Non-pigmented ciliary epithelial cell (primary cell): ENCODE measurements around the gene HIRA.
"Not testable (repeated sequence)": the region's sequence is repeated elsewhere in the genome, so short reads cannot be mapped to it uniquely, and the experiment has no call there.

Source experiments
- DNase-seq: peaks from one replicate; pipeline ENCODE4 v3.0.0-alpha.2; 2010; ENCODE audit warnings: low read depth

Gene HIRA

DNA sequence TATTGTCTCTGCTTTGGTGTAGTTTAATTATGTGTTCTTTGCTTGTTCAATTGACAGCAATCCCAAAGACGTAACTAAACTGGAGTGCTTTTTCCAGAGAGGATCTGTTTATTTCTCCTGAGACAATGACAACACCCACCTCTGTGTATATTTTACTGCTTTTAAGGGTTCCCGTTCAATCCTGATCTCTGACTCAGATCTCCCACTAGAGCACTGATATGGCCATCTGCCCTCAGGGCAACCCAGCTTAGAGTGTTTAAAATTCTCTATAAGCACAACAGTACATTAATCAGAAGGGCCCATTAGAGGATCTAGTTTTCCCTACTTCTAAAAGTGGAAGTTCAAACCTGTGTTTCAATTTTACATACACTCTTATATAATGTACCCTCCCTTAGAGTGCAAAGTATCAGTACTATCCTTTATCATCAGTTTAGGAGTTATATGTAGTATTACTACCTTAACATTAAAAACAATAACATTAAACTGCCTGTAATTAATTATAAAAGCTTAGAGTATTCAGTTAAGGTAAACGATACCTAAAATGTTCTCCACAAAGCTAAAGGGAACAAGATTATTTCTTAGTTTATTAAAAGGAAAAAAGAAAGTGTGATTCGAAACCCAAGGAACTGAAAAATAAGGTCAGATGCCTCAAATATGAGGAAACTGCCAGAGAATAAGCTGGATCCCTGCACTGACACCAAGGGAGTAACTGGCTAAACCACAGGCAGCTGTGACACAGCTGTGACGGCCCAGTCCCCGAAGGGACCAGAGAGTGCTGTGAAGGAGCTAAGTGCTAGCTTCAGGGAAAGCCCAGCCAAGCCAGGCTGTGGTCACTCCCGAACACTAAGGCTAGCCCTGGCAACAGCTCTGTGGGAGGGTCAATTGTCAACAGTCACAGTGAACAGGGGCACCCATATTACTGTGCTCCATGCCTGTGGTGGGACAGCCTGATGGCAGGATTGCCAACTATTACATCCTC, 32.2 kb upstream of the HIRA start:
- DNase-seq, result no peak

- no peak for DNase-seq
Measured at GRCh38 chr22:19463008-19463407, 31.5 kb upstream of the HIRA start.

DNA sequence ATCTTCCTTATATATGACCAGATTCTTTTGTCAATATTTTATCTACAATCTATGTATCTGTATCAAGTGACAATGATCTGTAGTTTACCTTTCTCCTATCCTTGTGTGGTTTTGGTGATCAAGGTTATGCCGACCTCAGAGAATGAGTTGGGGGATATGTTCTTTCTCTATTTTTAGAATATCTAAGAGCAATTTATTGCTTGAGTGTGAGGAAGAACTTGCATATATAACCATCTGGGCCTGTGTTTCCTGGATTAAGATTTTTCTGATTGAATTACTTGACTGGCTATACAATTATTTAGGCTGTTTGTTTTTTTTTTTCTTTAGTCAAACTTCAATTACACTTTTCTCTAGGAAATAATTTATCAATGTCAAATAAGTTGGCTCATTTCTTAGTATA, 30.0 kb upstream of the HIRA start:
- DNase-seq, result no peak

DNA sequence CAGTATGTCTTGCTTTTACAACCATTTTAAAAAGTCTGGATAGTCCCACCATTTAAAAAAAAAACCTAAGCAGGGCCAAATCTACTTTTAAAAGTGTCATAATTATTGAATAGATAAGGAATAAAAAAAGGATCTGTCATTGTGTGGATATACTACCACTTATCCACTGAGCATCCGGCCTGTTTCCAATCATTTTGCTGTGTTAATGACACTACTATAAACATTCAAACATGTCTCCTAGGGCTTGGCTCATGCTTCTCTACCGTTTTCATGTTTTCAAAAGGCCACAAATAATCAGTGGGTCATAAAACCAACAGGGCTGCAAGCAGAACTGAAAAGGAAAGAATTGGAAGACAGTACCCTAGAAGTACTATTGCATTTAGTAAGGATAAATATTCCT, 28.5 kb upstream of the HIRA start:
- no peak for DNase-seq

GRCh38 chr22:19457828-19458428, 26.4 kb upstream of the HIRA start:
- DNase-seq, result no peak

DNA sequence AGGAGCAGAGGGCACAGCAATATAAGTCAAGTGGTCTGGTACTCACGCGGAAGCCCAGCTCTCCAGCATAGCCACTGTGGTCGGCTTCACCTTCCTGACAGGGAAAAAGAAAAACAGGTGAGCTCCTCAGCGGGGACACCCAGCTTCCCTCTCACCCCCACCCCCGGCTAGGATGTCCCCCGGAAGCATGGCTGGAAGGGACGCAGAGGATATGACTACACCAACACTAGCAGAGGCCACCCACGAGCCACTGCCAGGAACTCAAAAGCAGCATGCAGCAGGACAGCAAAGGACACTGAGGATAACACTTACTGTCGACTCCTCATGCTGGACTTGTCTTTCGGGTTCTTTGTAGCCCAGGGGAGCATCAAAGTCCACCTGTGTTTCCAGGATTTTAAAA, 25.0 kb upstream of the HIRA start:
- DNase-seq, result no peak

DNA sequence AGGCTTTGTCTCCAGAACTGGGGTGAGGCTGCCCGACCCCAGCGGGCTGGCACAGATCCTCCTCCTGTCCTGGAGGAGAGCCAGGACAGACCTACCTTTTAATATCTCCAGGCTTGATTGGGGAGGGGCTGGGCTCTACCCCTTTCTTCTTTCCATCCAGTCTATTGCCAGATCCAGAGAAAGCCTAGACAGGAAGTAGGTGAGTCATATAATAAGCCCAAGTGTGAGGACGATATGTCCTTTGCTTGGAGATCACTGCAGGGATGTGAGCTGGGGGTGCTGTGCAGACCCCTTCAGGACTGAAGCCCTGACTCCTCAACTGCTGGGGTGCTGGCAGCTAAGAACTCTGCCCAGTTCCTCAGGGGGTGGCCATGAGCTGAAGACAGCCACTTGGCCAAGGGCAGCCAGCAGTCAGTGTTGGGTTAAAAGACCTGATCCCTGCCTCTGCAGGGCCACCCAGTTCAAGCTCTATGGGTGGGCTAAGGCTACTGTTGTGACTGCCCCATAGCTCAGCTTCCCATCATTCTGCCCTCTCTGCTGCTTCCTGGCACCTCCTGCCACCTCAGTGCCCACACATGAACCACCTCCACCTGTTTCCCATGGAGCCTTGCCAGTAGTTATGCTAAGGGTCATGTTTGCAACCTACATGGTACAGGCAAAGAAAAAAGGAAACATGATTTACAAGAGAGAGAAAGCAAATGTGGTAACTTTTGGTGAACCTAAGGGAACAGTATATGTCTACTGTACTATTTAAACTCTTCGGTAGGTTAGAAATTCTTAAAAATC, 24.2 kb upstream of the HIRA start:
- no peak for DNase-seq

DNA sequence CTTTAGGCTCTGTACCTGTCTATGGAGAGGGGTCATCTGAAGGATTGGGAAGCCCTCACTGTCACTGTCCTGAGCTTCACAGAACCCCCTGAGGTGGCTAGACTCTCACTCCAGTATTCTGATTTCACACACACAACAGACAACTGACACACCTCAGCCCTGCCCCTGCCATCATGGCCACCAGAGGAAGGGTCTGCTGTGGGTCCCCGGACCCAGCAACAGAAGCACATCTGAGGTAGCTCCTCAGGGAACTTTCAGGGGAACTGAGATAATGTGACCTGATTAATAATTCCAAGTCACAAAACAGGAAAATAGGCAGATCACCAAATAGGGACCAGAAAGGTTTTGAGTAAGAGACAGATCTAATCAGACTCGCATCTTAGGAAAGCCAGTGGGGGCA, 23.5 kb upstream of the HIRA start:
- no peak for DNase-seq

- no peak for DNase-seq
Measured at GRCh38 chr22:19454156-19454555, 22.6 kb upstream of the HIRA start.

DNA sequence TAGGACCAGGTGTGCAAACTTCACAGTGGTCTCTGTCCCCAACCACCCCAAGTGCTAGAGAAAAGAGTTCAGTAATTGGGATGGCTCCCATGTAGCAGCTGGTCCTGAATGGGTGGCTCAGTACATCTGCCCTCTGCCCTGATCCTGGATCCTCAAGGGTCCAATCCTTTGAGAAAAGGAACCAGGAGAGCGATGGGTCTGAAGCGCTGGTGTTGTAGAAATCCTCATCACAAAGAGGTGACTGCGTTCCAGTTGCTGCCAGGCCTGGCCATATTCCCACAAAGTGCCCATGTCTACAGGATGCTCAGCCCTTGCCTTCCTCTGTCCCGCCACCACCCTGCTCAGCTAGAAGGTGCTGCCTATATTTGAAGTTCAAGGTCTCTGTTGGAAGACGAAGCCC, 22.2 kb upstream of the HIRA start:
- no peak for DNase-seq

DNA sequence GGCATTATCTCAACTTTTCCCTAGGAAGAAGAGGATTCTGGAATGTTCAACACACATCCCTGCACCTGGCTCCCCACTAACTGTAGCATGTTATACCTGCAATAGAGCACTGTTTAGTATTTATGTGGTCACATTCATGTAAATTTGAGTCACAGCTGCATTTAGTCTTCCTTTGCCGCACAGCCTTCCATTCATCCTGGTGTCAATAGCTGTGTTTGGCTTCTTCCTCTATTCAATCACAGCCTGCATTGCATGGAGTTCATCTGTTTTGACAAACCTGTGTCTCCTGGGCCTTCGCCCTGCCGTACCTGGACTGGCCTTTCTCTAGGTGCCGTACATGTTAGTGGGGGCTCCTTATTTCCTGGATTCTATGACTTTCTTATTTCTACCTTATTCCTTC, 20.0 kb upstream of the HIRA start:
- no peak for DNase-seq

- DNase-seq, result no peak
Measured at GRCh38 chr22:19450363-19451175, 19.0 kb upstream of the HIRA start.

GRCh38 chr22:19449422-19449767, 17.9 kb upstream of the HIRA start:
- no peak for DNase-seq

- no peak for DNase-seq
Measured at GRCh38 chr22:19448739-19449421, 17.3 kb upstream of the HIRA start.

DNA sequence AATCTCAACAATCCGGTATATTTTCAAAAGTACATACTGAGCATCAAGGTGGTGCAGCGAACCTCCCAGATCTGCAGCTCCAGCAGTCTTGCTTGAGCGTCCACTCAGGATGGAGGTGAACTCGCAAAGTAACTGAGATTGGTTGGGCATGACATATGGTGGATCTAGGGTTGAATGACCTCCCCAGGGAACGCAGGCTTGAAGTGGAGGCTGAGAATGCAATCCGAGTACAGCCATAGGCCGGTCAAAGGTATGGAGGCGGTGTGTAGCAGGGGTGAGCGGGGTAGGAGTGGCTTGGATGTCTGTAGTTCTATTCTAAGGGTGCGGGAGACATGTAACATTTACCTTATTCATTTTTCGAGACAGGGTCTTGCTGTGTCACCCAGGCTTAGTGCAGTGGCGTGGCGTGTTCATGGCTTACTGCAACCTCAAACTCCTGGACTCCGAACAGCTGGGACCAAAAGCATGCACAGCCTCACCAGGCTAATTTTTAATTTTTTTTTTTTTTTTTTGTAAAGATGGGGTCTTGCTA, 16.6 kb upstream of the HIRA start:
- no peak for DNase-seq

- peak; percentile 68 for DNase-seq
Measured at GRCh38 chr22:19447330-19448075, 16.0 kb upstream of the HIRA start, which contains the start of gene C22orf39. Gene C22orf39 (minus strand): TSS chr22:19447711. CDS start chr22:19447688, 23 bp downstream.

DNA sequence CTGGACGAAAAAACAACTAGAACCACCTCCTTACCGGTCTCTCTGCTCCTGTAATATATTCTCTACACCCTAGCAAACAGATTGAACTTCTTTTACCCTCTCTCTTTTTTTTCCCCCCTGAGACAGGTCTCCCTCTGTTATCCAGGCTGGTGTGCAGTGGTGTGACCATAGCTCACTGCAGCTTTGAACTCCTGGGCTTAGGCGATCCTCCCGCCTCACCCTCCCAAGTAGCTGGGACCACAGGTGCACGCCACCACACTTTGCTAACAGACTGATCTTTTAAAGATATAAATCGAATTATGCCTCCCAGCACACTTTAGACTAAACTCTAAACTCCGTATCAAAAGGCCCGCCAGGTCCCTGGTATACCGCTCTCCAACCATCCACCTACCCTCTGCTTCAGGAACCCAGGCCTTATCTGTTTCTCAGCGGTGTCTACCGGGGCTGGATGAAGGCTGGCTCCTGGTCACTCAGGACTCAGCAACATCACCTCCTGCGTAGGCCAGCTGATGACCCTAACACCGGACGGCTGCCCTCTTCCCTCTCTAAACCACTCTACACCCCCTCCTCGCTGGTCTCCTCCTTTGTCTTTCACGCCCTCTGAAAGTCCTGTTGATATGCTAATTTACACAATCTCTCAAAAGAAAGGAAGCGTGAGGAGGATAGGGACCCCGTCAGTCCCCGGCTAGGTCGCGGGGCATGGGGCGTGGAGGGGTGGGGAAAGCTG, 15.2 kb upstream of the HIRA start:
- no peak for DNase-seq

DNA sequence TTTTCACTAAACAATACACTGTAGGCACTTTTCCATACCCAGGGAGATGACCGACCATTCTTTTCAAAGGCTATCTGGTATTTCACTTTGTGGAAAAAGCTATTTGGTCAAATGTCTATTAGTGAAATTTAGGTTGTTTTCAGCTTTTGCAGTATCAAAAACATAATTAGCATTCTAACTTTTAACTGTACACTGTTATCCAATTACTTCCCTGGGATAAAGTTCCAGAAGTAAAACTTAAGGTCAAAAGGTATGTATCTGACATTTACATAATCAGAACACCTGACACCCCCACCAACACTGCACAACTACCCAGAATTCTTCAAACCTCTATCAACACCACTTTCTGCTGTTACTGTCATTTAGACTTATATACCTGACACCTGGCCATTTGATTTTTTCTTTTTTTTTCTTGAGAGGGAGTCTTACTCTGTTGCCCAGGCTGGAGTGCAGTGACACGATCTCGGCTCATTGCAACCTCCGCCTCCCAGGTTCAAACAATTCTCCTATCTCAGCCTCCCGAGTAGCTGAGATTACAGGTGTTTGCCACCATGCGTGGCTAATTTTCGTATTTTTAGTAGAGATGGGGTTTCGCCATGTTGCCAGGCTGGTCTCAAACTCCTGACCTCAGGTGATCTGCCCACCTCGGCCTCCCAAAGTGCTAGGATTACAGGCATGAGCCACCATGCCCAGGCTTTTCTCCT, 13.9 kb upstream of the HIRA start:
- DNase-seq, result not testable (repeated sequence)
